Measurements from ENCODE around the gene ACTL8. TPM values are rescaled to one million over a fixed set of nuclear protein-coding genes. Genes with fewer than 3 reads are reported as not detected.

ACTL8 gene
- total RNA-seq, 1 experiment from 2014 or later: not detected

- CTCF ChIA-PET: no interaction called here
Observed at GRCh38 chr1:17762313-17762712, 7.2 kb downstream of the ACTL8 start.

GRCh38 chr1:17763417-17763816 is 8.3 kb downstream of the ACTL8 start:
- CTCF ChIA-PET: interaction anchor here (0.6 kb wide), 1 partner anchor 811 kb away, joined by 4 read pairs; no protein-coding TSS in a partner anchor

More at GRCh38 chr1:17762313-17762712, 7.2 kb downstream of the ACTL8 start:
- no peak for DNase-seq (ENCODE audit: low read depth, low spot score)
- Histone ChIP-seq H3K27ac (ENCODE audit: low read length) (no peak overlapping the region), H3K4me1 (ENCODE audit: control insufficient read depth, insufficient read depth, low read length) (no peaks in the 10 kb centered on the region), H3K27me3 (ENCODE audit: control insufficient read depth, insufficient read depth, low read length) (no peaks in the 10 kb centered on the region), H3K9me3 (ENCODE audit: control insufficient read depth, insufficient read depth, low read depth, low read length) (peaks cover 9% of the 10 kb centered on the region; the same call in 1 of the 2 replicates), H3K36me3 (ENCODE audit: control insufficient read depth, insufficient read depth, low read length) (no peaks in the 10 kb centered on the region), H3K4me3 (ENCODE audit: low read depth in 2 of 2, low read length in 2 of 2) (no peak overlapping the region)
- TF ChIP-seq TCF7L2 (IDR thresholded peaks at IDR 0.05; ENCODE audit: low read depth, low read length) (no peak), POLR2AphosphoS5 (IDR thresholded peaks at IDR 0.05; ENCODE audit: low read depth, low read length) (no peak), REST (IDR thresholded peaks at IDR 0.05; ENCODE audit: insufficient read depth in 1 of 2, low read depth in 2 of 2, low read length in 1 of 2) (no peak), SIN3A (IDR thresholded peaks at IDR 0.05; ENCODE audit: borderline replicate concordance, insufficient read depth, low read depth, low read length) (no peak), CTCF (IDR thresholded peaks at IDR 0.05) (no peak)
- POLR2A ChIA-PET: no interaction called here
- no peak for ATAC-seq
- no TSS peak for BruUV-seq (replicated peaks)
- in situ Hi-C loops (cut with HindIII; ENCODE audit: low pct_unique_long_range_greater_than_20kb, low sequenced_read_pairs) (no loop called here), intact Hi-C loops (cut with micrococcal nuclease; ENCODE audit: unreplicated experiment) (no loop called here)

More at GRCh38 chr1:17763417-17763816, 8.3 kb downstream of the ACTL8 start:
- intact Hi-C loops (cut with micrococcal nuclease; ENCODE audit: unreplicated experiment): no loop called here
- H3K9me3 ChIP-seq (ENCODE audit: control insufficient read depth, insufficient read depth, low read depth, low read length): peaks cover 9% of the 10 kb centered on the region; the same call in 1 of the 2 replicates
- H3K27ac ChIP-seq (ENCODE audit: low read length): no peak overlapping the region
- no peaks in the 10 kb centered on the region for H3K27me3 ChIP-seq (ENCODE audit: control insufficient read depth, insufficient read depth, low read length)
- no peaks in the 10 kb centered on the region for H3K4me1 ChIP-seq (ENCODE audit: control insufficient read depth, insufficient read depth, low read length)
- TF ChIP-seq SIN3A (IDR thresholded peaks at IDR 0.05; ENCODE audit: borderline replicate concordance, insufficient read depth, low read depth, low read length): no peak
- no peak for TF ChIP-seq TCF7L2 (IDR thresholded peaks at IDR 0.05; ENCODE audit: low read depth, low read length)
- TF ChIP-seq CTCF (IDR thresholded peaks at IDR 0.05): no peak
- no peak for TF ChIP-seq REST (IDR thresholded peaks at IDR 0.05; ENCODE audit: insufficient read depth in 1 of 2, low read depth in 2 of 2, low read length in 1 of 2)
- DNase-seq (ENCODE audit: low read depth, low spot score) (no peak), ATAC-seq (no peak)
- POLR2A ChIA-PET: no interaction called here
- BruUV-seq (replicated peaks): no TSS peak
- in situ Hi-C loops (cut with HindIII; ENCODE audit: low pct_unique_long_range_greater_than_20kb, low sequenced_read_pairs): no loop called here
- H3K36me3 ChIP-seq (ENCODE audit: control insufficient read depth, insufficient read depth, low read length): no peaks in the 10 kb centered on the region
- H3K4me3 ChIP-seq (ENCODE audit: low read depth in 2 of 2, low read length in 2 of 2): no peak overlapping the region

Measured in Panc1 (cell line).